OCI-LY7 (cell line): ENCODE measurements around the gene PDS5B.

Experiments
- EZH2phosphoT487 ChIP-seq: fragments of 200-600 bp; sonication (generic); IDR thresholded peaks from 2 replicates; pipeline ENCODE4 v1.6.1; 2018; ENCODE audit warnings: low read depth, borderline replicate concordance, mild to moderate bottlenecking, mixed run types, antibody characterized with exemption, low read length, moderate library complexity, mixed read lengths
- TF ChIP-seq, protein P1 (sequence below): fragments of 200-600 bp; sonication (generic); conservative IDR thresholded peaks from 2 replicates; pipeline ENCODE4 v1.5.1; 2014; ENCODE audit warnings: mild to moderate bottlenecking, antibody characterized with exemption, low read length, moderate library complexity, mixed read lengths

DNA sequence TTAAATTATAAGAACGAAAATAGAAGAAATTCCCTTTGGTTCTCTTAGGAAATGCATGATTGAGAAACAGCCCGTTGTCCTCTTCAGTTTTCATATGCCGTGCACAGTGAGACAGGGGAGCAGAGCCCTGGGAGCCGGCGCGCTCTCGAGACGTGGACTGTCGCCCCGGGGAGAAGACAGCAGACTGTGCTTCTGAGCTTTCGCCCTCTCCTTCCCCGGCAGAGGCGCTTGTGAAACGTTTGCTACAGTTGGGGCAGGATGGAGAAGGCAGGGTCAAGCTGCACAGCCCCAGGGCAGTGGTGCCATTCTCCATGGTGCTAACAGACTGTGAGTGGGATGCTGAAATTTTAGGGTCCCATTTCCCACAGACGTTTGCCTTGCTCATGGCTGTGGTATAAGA, 237.8 kb downstream of the PDS5B start:
- TF ChIP-seq, protein P1, sequence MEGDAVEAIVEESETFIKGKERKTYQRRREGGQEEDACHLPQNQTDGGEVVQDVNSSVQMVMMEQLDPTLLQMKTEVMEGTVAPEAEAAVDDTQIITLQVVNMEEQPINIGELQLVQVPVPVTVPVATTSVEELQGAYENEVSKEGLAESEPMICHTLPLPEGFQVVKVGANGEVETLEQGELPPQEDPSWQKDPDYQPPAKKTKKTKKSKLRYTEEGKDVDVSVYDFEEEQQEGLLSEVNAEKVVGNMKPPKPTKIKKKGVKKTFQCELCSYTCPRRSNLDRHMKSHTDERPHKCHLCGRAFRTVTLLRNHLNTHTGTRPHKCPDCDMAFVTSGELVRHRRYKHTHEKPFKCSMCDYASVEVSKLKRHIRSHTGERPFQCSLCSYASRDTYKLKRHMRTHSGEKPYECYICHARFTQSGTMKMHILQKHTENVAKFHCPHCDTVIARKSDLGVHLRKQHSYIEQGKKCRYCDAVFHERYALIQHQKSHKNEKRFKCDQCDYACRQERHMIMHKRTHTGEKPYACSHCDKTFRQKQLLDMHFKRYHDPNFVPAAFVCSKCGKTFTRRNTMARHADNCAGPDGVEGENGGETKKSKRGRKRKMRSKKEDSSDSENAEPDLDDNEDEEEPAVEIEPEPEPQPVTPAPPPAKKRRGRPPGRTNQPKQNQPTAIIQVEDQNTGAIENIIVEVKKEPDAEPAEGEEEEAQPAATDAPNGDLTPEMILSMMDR = no peak
- TF ChIP-seq EZH2phosphoT487 = no peak
